Stimulated activated CD8-positive, alpha-beta memory T cell treated with anti-CD3 and anti-CD28 coated beads, Interleukin-15, amount 100 ng/mL, for 48 hours (primary cell): ENCODE measurements around the gene TEX11.
"Not testable (repeated sequence)": the region's sequence is repeated elsewhere in the genome, so short reads cannot be mapped to it uniquely, and the experiment has no call there.

Source experiments
- DNase-seq, 2 donors: peaks; one replicate each; pipeline ENCODE4 v3.0.0-alpha.2; 2020; ENCODE audit warnings: low read depth in 2 of 2

TEX11 gene

GRCh38 chrX:70755850-70756249 is 152.7 kb downstream of the TEX11 start:
- DNase-seq = peak; percentile 28 to 41

GRCh38 chrX:70754169-70754848 is 154.2 kb downstream of the TEX11 start:
- no peak for DNase-seq

GRCh38 chrX:70733774-70734173 is 174.7 kb downstream of the TEX11 start:
- not testable (repeated sequence) for DNase-seq

GRCh38 chrX:70727961-70728360 is 180.6 kb downstream of the TEX11 start:
- DNase-seq = not testable (repeated sequence)

GRCh38 chrX:70720721-70721120 is 187.8 kb downstream of the TEX11 start:
- DNase-seq = no peak

GRCh38 chrX:70711336-70711735 is 197.2 kb downstream of the TEX11 start:
- DNase-seq = not testable (repeated sequence)

- DNase-seq = no peak
These were observed 214.0 kb downstream of the TEX11 start for GRCh38 chrX:70694339-70695122.

GRCh38 chrX:70679455-70679854 is 229.1 kb downstream of the TEX11 start:
- DNase-seq = not testable (repeated sequence)

GRCh38 chrX:70675284-70675683 is 233.2 kb downstream of the TEX11 start:
- no peak for DNase-seq

- DNase-seq = no peak
These were observed 236.2 kb downstream of the TEX11 start for GRCh38 chrX:70672326-70672725.

- DNase-seq = no peak
These were observed 239.4 kb downstream of the TEX11 start for GRCh38 chrX:70669120-70669519.

- DNase-seq = no peak
These were observed 243.8 kb downstream of the TEX11 start for GRCh38 chrX:70664726-70665125.

- DNase-seq = not testable (repeated sequence)
These were observed 247.4 kb downstream of the TEX11 start for GRCh38 chrX:70661124-70661523.

- DNase-seq = not testable (repeated sequence)
These were observed 251.0 kb downstream of the TEX11 start for GRCh38 chrX:70657546-70657945.

GRCh38 chrX:70656304-70656703 is 252.2 kb downstream of the TEX11 start:
- no peak for DNase-seq

GRCh38 chrX:70647910-70648309 is 260.6 kb downstream of the TEX11 start:
- not testable (repeated sequence) for DNase-seq

- DNase-seq = no peak
These were observed 272.3 kb downstream of the TEX11 start for GRCh38 chrX:70636218-70636617.

- DNase-seq = no peak
These were observed 272.8 kb downstream of the TEX11 start for GRCh38 chrX:70635669-70636068.

- DNase-seq = no peak
These were observed 273.3 kb downstream of the TEX11 start for GRCh38 chrX:70635227-70635626.

GRCh38 chrX:70621743-70622142 is 286.8 kb downstream of the TEX11 start:
- DNase-seq = no peak

GRCh38 chrX:70618467-70618866 is 290.0 kb downstream of the TEX11 start:
- no peak for DNase-seq

GRCh38 chrX:70613295-70613694 is 295.2 kb downstream of the TEX11 start:
- DNase-seq = no peak

GRCh38 chrX:70605352-70605751 is 303.2 kb downstream of the TEX11 start:
- DNase-seq = no peak
